Tibial nerve (tissue), 4 donors: Measurements from ENCODE around the gene FAM83G. TPM values are rescaled to one million over a fixed set of nuclear protein-coding genes. Genes with fewer than 3 reads are reported as not detected.

Experiments used
- DNase-seq, 2 donors: peaks; one replicate each; pipeline ENCODE4 v3.0.0-alpha.2; 2019; ENCODE audit warnings: low spot score in 2 of 2
- H3K27ac ChIP-seq, 4 donors: fragments of 200-600 bp; sonication (generic) in 3 of 4; one replicate each; pipeline ENCODE4 v1.5.1; 2017 to 2019; ENCODE audit warnings: mild to moderate bottlenecking in 1 of 4
- H3K27me3 ChIP-seq, 2 donors: fragments of 200-600 bp; sonication (generic) in 1 of 2; one replicate each; pipeline versions ENCODE4 v1.5.1 to v1.6.0; 2017 to 2019
- H3K36me3 ChIP-seq, 3 donors: fragments of 200-600 bp; sonication (generic); one replicate each; pipeline ENCODE4 v1.5.1; 2018 to 2019
- H3K4me1 ChIP-seq, 4 donors: fragments of 200-600 bp; sonication (generic) in 3 of 4; one replicate each; pipeline ENCODE4 v1.5.1; 2017 to 2019
- H3K4me3 ChIP-seq, 4 donors: fragments of 200-600 bp; sonication (generic) in 3 of 4; one replicate each; pipeline ENCODE4 v1.5.1; 2017 to 2019; ENCODE audit warnings: mild to moderate bottlenecking in 1 of 4, moderate library complexity in 1 of 4
- H3K9me3 ChIP-seq, 4 donors: fragments of 200-600 bp; sonication (generic) in 3 of 4; one replicate each; pipeline ENCODE4 v1.5.1; 2017 to 2019
- EP300 ChIP-seq, 2 donors: sonication (generic); formaldehyde crosslinking; IDR thresholded peaks; one replicate each; pipeline ENCODE4 v1.6.1; 2017; ENCODE audit warnings: antibody characterized with exemption in 2 of 2, mild to moderate bottlenecking in 1 of 2
- POLR2A ChIP-seq, 2 donors: fragments of 450-650 bp; IDR thresholded peaks; one replicate each; pipeline ENCODE4 v1.6.1; 2017; ENCODE audit warnings: antibody characterized with exemption in 2 of 2, mild to moderate bottlenecking in 2 of 2, moderate library complexity in 2 of 2
- WGBS, 2 donors: methylation state at CpG; one replicate each; pipeline ENCODE4 v1.1.5; 2018; 5-methylcytosine and 5-hydroxymethylcytosine counted together
- total RNA-seq, 4 donors: library from RNA; depleted of rRNA; stranded (reverse); fragments of >200 nt; gene quantifications; one replicate each; pipeline ENCODE4 v1.1.0, GENCODE V29; 2016
- TF ChIP-seq, protein P1 (sequence below), 5 experiments: fragments of 200-600 bp in 3 of 5; fragments of 450-650 bp in 2 of 5; sonication (generic) in 3 of 5; IDR thresholded peaks; one replicate each; pipeline ENCODE4 v1.5.1; 2016 to 2019; ENCODE audit warnings: antibody characterized with exemption in 5 of 5, mild to moderate bottlenecking in 3 of 5, moderate library complexity in 2 of 5

Gene FAM83G
- total RNA-seq, 4 donors from 2014 or later = 1.3 to 11.8 (median 3.8) TPM

DNA sequence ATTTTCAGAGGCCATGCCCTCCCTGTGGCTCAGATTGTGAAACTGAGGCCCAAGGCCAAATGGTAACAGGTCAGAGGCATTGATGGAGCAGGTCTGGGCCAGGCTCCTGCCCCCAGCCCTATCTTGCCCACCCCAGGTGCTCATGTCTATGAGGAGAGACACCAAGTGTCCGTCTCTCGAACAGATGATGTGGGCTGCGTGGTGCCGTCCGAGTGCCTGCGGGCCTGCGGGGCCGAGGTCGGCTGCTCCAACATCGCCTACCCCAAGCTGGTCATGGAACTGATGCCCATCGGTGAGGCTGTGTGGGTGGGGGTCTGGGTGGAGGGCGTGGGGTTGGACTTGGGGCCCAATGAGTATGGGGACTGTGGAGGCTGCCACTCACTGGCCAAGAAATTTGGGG is 8.7 kb upstream of the FAM83G start:
- Histone ChIP-seq H3K27me3 (peaks cover 0 to under 1% of the 10 kb centered on the region in 2 donors), H3K9me3 (no peaks in the 10 kb centered on the region), H3K27ac (no peak overlapping the region), H3K4me1 (no peaks in the 10 kb centered on the region), H3K36me3 (no peaks in the 10 kb centered on the region), H3K4me3 (no peak overlapping the region)
- 86 to 93% methylated on average over 4 to 12 of the region's 12 CpGs for WGBS, 2 donors
- no peak for DNase-seq
- TF ChIP-seq, protein P1, sequence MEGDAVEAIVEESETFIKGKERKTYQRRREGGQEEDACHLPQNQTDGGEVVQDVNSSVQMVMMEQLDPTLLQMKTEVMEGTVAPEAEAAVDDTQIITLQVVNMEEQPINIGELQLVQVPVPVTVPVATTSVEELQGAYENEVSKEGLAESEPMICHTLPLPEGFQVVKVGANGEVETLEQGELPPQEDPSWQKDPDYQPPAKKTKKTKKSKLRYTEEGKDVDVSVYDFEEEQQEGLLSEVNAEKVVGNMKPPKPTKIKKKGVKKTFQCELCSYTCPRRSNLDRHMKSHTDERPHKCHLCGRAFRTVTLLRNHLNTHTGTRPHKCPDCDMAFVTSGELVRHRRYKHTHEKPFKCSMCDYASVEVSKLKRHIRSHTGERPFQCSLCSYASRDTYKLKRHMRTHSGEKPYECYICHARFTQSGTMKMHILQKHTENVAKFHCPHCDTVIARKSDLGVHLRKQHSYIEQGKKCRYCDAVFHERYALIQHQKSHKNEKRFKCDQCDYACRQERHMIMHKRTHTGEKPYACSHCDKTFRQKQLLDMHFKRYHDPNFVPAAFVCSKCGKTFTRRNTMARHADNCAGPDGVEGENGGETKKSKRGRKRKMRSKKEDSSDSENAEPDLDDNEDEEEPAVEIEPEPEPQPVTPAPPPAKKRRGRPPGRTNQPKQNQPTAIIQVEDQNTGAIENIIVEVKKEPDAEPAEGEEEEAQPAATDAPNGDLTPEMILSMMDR (IDR thresholded peaks at IDR 0.05) = no peak
- TF ChIP-seq EP300 (IDR thresholded peaks at IDR 0.05) (no peak), POLR2A (IDR thresholded peaks at IDR 0.05) (no peak)

DNA sequence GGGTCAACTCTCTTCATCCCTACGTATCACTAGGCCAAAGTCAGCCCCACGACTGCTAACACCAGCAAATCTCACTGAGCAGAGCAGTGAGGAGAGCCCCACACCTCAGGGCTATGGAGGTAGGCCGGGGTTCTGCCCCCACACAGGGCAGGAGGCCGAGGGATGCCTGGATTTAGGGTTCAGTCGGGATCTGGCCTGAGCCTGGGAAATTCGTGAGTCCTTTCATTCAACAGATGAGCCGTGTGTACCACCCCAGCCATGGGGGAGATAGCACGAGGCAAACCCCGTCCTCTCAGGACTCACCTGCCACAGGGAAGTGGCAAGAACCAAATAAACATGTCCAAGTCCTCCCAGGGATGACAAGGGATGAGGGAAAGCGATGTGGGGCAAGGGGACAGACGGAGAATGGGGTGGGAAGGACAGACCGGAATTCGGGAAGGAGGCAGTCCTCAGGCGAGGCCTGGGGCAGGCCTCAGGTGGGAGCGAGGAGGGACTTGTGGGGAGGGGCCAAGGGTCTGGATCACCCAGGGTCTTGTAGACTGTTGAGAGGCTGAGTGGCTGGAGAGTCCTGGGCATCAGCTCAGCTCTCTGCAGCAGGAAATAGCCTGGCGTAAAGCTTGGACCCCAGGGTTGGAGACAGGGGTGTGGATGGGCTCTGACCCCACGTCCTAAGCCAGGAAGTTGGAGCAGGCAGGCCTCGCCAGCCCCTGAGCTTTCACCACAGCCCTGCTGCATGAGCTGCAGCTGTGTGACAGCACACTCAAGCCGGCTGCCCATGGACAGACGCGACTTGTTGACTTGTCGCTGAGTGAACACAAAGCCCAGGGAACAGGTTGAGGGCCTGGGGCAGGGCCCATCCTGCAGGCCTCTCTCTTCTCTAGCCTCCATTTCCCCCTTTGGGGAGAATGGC is 7.9 kb upstream of the FAM83G start:
- 88 to 89% methylated on average over 20 to 22 of the region's 22 CpGs for WGBS, 2 donors
- no peak for DNase-seq
- Histone ChIP-seq H3K27me3 (no peaks in the 10 kb centered on the region), H3K9me3 (no peaks in the 10 kb centered on the region), H3K36me3 (no peaks in the 10 kb centered on the region), H3K4me3 (no peak overlapping the region), H3K4me1 (no peaks in the 10 kb centered on the region), H3K27ac (no peak overlapping the region)
- TF ChIP-seq, protein P1 (IDR thresholded peaks at IDR 0.05) = no peak
- TF ChIP-seq EP300 (IDR thresholded peaks at IDR 0.05) (no peak), POLR2A (IDR thresholded peaks at IDR 0.05) (no peak)

DNA sequence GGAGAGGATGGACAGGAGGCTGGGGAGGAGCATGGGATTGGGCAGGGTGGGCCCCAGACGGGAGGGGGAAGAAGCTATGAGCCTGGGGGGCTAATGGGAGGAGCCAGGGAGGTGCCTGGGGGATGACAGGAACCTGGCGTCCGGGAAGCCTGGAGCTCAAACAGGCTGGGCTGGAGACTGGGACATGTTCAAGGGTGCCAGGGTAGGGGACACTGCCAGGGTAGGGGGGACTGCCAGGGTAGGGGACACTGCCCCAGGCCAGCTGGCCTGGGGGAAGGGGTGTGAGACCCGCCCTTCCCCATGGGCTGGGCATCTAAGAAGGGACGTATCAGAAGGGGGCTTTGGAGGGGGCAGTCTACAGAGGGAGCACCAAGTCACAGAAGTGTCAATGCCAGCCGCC is 7.0 kb upstream of the FAM83G start:
- Histone ChIP-seq H3K36me3 (no peaks in the 10 kb centered on the region), H3K27ac (no peak overlapping the region), H3K4me3 (no peak overlapping the region), H3K27me3 (no peaks in the 10 kb centered on the region), H3K9me3 (no peaks in the 10 kb centered on the region), H3K4me1 (no peaks in the 10 kb centered on the region)
- no peak for DNase-seq
- TF ChIP-seq EP300 (IDR thresholded peaks at IDR 0.05) = no peak
- no peak for TF ChIP-seq POLR2A (IDR thresholded peaks at IDR 0.05)
- TF ChIP-seq, protein P1 (IDR thresholded peaks at IDR 0.05) = no peak
- WGBS, 2 donors = 77 to 83% methylated on average over 6 of the region's 6 CpGs

DNA sequence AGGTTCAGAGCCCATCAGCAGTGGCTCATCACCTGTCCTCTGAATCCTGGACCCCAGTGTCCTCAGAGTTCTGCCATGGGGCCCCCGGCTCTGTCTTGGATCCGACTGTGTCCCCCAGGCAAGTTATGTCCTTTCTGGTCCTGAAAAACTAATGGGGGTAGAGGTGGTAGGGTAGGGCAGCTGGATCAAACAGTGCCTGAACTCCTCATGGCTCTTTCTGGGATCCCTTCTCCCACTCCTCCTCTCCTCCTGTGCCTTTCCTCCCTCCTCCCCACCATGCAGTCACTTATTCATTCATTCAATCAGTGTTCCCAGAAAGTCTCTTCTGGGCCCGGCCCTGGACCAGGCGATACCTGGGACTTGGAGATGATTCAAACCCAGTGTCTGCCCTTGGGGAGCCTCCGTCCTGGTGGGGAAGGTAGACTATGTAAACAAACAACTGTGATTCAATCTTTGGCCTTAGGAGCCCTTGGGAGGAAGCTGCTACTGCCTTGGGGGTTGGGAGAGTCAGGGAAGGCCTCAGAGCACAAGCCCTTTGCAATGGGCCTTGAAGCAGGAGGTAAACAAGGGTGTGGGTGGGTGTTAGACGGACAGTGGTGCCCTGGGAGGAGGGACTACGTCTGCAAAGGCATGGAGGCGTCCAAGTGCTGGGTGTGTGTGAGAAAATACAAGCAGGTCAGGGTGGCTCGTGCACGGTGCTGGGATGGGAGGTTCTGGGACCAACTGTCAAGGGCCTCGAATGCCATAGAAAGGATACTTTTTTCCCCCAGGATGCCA is 6.4 kb upstream of the FAM83G start:
- Histone ChIP-seq H3K4me1 (no peaks in the 10 kb centered on the region), H3K36me3 (no peaks in the 10 kb centered on the region), H3K27ac (no peak overlapping the region), H3K9me3 (peaks cover 0 to 3% (median 0%) of the 10 kb centered on the region in 4 donors), H3K27me3 (peaks cover 0 to under 1% of the 10 kb centered on the region in 2 donors), H3K4me3 (no peak overlapping the region)
- DNase-seq = no peak
- 56 to 62% methylated on average over 11 of the region's 11 CpGs for WGBS, 2 donors
- TF ChIP-seq POLR2A (IDR thresholded peaks at IDR 0.05) (no peak), EP300 (IDR thresholded peaks at IDR 0.05) (no peak)
- TF ChIP-seq, protein P1 (IDR thresholded peaks at IDR 0.05) = no peak

DNA sequence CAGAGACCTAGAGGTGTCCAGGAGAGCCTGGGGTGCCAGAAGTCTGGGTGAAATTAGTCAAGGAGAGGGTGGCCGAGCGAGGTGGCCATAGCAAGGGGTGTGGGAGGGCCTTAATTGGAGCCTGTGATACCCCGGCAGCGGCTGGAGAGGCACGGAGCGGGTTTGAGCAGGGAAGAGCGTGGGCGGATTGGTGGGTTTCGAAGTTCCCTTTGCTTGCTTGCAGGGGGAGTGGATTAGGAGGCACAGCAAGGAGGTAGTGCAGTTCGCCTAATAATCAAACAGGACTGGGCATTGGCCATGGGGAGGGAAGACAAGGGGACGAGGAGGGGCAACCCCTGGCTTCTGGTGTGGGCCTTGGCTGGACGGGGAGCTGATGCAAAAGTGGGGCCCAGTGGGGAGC is 5.4 kb upstream of the FAM83G start:
- Histone ChIP-seq H3K4me1 (peaks cover 0 to under 1% (median 0%) of the 10 kb centered on the region in 4 donors), H3K36me3 (no peaks in the 10 kb centered on the region), H3K27me3 (peaks cover 0 to 10% of the 10 kb centered on the region in 2 donors), H3K27ac (no peak overlapping the region), H3K9me3 (peaks cover 0 to 3% (median 0%) of the 10 kb centered on the region in 4 donors), H3K4me3 (no peak overlapping the region)
- no peak for TF ChIP-seq POLR2A (IDR thresholded peaks at IDR 0.05)
- TF ChIP-seq, protein P1 (IDR thresholded peaks at IDR 0.05) = no peak
- no peak for TF ChIP-seq EP300 (IDR thresholded peaks at IDR 0.05)
- DNase-seq = no peak
- 89 to 92% methylated on average over 12 of the region's 12 CpGs for WGBS, 2 donors
